Esophagus muscularis mucosa (tissue), 4 donors: ENCODE data around the gene CARMIL3. TPM values are rescaled to one million over a fixed set of nuclear protein-coding genes. Genes with fewer than 3 reads are reported as not detected.

ENCODE experiments used
- DNase-seq: peaks from one replicate; pipeline ENCODE4 v3.0.0-alpha.2; 2017; ENCODE audit errors: extremely low spot score
- H3K27ac ChIP-seq, 4 donors: fragments of 200-600 bp; sonication (generic); replicated peaks in 1 of 4; 1 replicate in 3 of 4; 2 replicates in 1 of 4; pipeline ENCODE4 v1.5.1; 2016 to 2019; ENCODE audit warnings: mild to moderate bottlenecking in 1 of 4
- H3K27me3 ChIP-seq, 4 donors: fragments of 200-600 bp; sonication (generic); one replicate each; pipeline versions ENCODE4 v1.5.1 to v1.6.0; 2016 to 2019
- H3K36me3 ChIP-seq, 4 donors: fragments of 200-600 bp; sonication (generic); one replicate each; pipeline ENCODE4 v1.5.1; 2016 to 2019
- H3K4me1 ChIP-seq, 4 donors: fragments of 200-600 bp; sonication (generic); one replicate each; pipeline ENCODE4 v1.5.1; 2016 to 2019
- H3K4me3 ChIP-seq, 4 donors: fragments of 200-600 bp; sonication (generic); 1 replicate in 2 of 4; 2 replicates in 2 of 4; pipeline ENCODE4 v1.5.1; 2016 to 2019; ENCODE audit warnings: mild to moderate bottlenecking in 4 of 4, moderate library complexity in 1 of 4
- H3K9me3 ChIP-seq, 4 donors: fragments of 200-600 bp; sonication (generic); 1 replicate in 3 of 4; 2 replicates in 1 of 4; pipeline ENCODE4 v1.5.1; 2016 to 2019
- CTCF ChIP-seq, 3 experiments: fragments of 200-600 bp in 2 of 3; fragments of 450-650 bp in 1 of 3; sonication (generic) in 2 of 3; IDR thresholded peaks; one replicate each; pipeline ENCODE4 v1.5.1; 2017 to 2019; ENCODE audit warnings: antibody characterized with exemption in 3 of 3, mild to moderate bottlenecking in 2 of 3, moderate library complexity in 1 of 3
- EP300 ChIP-seq: sonication (generic); formaldehyde crosslinking; IDR thresholded peaks from one replicate; pipeline ENCODE4 v1.6.1; 2017; ENCODE audit warnings: antibody characterized with exemption
- POLR2A ChIP-seq: fragments of 450-650 bp; IDR thresholded peaks from one replicate; pipeline ENCODE4 v1.6.1; 2017; ENCODE audit warnings: antibody characterized with exemption, moderate library complexity, mild to moderate bottlenecking, low read depth
- POLR2AphosphoS5 ChIP-seq, 2 donors: sonication (generic); formaldehyde crosslinking; IDR thresholded peaks; one replicate each; pipeline ENCODE4 v1.6.1; 2017; ENCODE audit warnings: antibody characterized with exemption in 2 of 2
- WGBS: methylation state at CpG from one replicate; pipeline ENCODE4 v1.1.5; 2018; 5-methylcytosine and 5-hydroxymethylcytosine counted together
- intact Hi-C: fragments of 100-400 bp; cut with DNase I; formaldehyde crosslinking; loops from one replicate; pipeline ENCODE4 v1.15.1; 2023
- total RNA-seq, 4 donors: library from RNA; depleted of rRNA; stranded (reverse); fragments of >200 nt; gene quantifications; one replicate each; pipeline versions ENCODE4 v1.1.0 to v1.2.1, GENCODE V29; 2016

The CARMIL3 gene
- total RNA-seq, 4 donors from 2014 or later, result 0.17 to 0.29 TPM; not detected in 2

GRCh38 chr14:24080888-24081738 lies 29.3 kb downstream of the CARMIL3 start:
- H3K4me1 ChIP-seq, result peaks cover 9 to 15% (median 14%) of the 10 kb centered on the region in 4 donors
- no peak for TF ChIP-seq EP300
- TF ChIP-seq CTCF (IDR thresholded peaks at IDR 0.05), result no peak
- no peak for TF ChIP-seq POLR2A
- no peak for TF ChIP-seq POLR2AphosphoS5 (IDR thresholded peaks at IDR 0.05)
- no peaks in the 10 kb centered on the region for H3K36me3 ChIP-seq
- no peaks in the 10 kb centered on the region for H3K27me3 ChIP-seq
- intact Hi-C loops, result no loop called here
- DNase-seq, result no peak
- peak overlapping the region; percentile 61 to 70 (median 68) for H3K4me3 ChIP-seq
- 0% methylated on average over 10 of the region's 74 CpGs for WGBS
- H3K9me3 ChIP-seq, result no peaks in the 10 kb centered on the region
- H3K27ac ChIP-seq, result peak overlapping the region; percentile 49 to 71 (median 59)

DNA sequence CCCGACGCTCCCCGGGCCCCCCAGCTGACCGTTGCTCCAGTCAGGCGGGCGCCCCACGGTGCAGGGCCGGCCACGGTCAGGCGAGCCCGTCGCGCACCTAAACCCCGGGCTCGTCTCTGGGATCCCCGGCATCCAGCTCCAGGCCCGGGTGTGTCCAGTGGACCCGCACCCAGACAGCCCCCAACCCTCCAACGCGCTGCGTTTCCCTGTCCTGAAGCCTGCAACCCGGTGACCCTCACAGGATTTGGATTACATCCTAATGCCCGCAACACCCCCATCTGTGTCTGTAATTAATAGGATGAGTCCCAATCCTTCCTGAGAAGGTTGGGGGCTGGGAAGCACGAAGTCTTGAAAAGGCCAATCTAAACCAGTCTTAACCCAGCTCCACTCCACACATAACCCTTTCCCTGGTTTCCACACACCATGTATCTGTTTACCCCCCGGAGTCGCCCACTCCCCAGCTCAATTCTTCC lies 30.0 kb downstream of the CARMIL3 start:
- WGBS, result 68% methylated on average over 9 of the region's 26 CpGs
- no peak for DNase-seq
- TF ChIP-seq CTCF (IDR thresholded peaks at IDR 0.05) (no peak), EP300 (no peak), POLR2A (no peak), POLR2AphosphoS5 (IDR thresholded peaks at IDR 0.05) (no peak)

DNA sequence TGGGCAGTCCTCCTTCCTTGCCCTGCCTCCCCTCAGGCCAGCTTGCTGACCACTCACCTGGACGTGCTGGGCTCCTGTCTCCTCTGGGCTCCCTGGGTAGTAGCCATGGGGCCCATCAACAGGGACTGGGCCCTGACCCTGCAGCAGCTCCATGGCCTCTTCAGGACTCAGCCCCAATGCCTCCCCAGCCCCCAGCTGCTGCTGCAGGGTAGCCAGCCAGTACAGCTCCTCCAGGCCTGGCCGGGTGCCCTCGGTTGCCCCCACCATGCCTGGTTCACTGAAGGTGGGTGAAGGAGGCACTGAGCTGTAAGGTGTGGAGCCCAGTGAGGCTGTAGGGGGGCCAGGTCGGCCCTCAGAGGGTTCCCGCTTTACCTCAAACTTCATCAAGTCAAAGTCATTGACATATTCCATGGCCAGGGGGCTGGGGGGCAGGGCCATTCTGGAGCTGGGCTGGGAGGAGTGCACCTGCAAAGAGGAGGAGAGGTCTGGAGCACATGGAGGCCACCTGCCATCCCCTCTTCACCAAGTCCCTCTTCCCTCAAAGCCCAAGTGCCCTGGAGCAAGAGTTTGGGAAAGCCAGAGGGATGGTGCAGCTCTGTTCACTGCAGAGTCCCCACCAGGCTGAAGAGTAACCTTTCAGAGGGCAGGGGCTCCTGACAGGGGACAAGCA lies 30.7 kb downstream of the CARMIL3 start:
- WGBS, result 82% methylated on average over 1 of the region's 5 CpGs
- Histone ChIP-seq H3K27ac (no peak overlapping the region), H3K36me3 (no peaks in the 10 kb centered on the region), H3K4me1 (peaks cover 9 to 15% (median 14%) of the 10 kb centered on the region in 4 donors), H3K9me3 (no peaks in the 10 kb centered on the region), H3K27me3 (no peaks in the 10 kb centered on the region), H3K4me3 (no peak overlapping the region)
- intact Hi-C loops, result no loop called here
- DNase-seq, result no peak
- TF ChIP-seq POLR2A (no peak), POLR2AphosphoS5 (IDR thresholded peaks at IDR 0.05) (no peak), EP300 (no peak), CTCF (IDR thresholded peaks at IDR 0.05) (no peak)

More for the DNA sequence above, 30.0 kb downstream of the CARMIL3 start:
- Histone ChIP-seq H3K27ac (peak overlapping the region in 2 of 4 donors; percentile 49 to 60), H3K36me3 (no peaks in the 10 kb centered on the region), H3K4me3 (peak overlapping the region; percentile 61 to 70 (median 68)), H3K27me3 (no peaks in the 10 kb centered on the region), H3K4me1 (peaks cover 9 to 15% (median 14%) of the 10 kb centered on the region in 4 donors), H3K9me3 (no peaks in the 10 kb centered on the region)
- intact Hi-C loops, result no loop called here

- no peak for DNase-seq
- no peak overlapping the region for H3K4me3 ChIP-seq
- 89% methylated on average over 3 of the region's 3 CpGs for WGBS
- H3K27ac ChIP-seq, result no peak overlapping the region
- no peaks in the 10 kb centered on the region for H3K9me3 ChIP-seq
- H3K27me3 ChIP-seq, result no peaks in the 10 kb centered on the region
- intact Hi-C loops, result no loop called here
- TF ChIP-seq EP300 (no peak), POLR2A (no peak), POLR2AphosphoS5 (IDR thresholded peaks at IDR 0.05) (no peak), CTCF (IDR thresholded peaks at IDR 0.05) (no peak)
- no peaks in the 10 kb centered on the region for H3K36me3 ChIP-seq
- H3K4me1 ChIP-seq, result peaks cover 9 to 15% (median 14%) of the 10 kb centered on the region in 4 donors
Measured at GRCh38 chr14:24083462-24083861, 31.7 kb downstream of the CARMIL3 start.
